GM18951 (cell line): ENCODE measurements around the gene CROCC.
A peak's percentile ranks its signal among the peaks of the same experiment; 100 is the strongest.

Experiments used
- POLR2A ChIP-seq: IDR thresholded peaks from 4 replicates; pipeline ENCODE4 v1.6.1; 2011; ENCODE audit warnings: mild to moderate bottlenecking; ENCODE audit not compliant: insufficient read length, insufficient read depth; ENCODE audit errors: extremely low read depth
- in situ Hi-C: fragments of 300-500 bp; cut with MboI; formaldehyde crosslinking; loops from one replicate; pipeline ENCODE4 v1.12.0; 2022; ENCODE audit warnings: low sequenced_read_pairs, mixed read lengths, inconsistent platforms; ENCODE audit not compliant: unreplicated experiment

Gene CROCC

GRCh38 chr1:16906873-16907272 is 14.9 kb upstream of the CROCC start:
- no peak for TF ChIP-seq POLR2A
- in situ Hi-C loops = loop anchor here (25.0 kb wide), 1 partner anchor 395 kb away; the partner anchor contains the start of gene RNU1-1

GRCh38 chr1:16907870-16908758 is 13.6 kb upstream of the CROCC start:
- in situ Hi-C loops = loop anchor here (25.0 kb wide), 1 partner anchor 396 kb away; the partner anchor contains the start of gene RNU1-1
- TF ChIP-seq POLR2A = no peak

DNA sequence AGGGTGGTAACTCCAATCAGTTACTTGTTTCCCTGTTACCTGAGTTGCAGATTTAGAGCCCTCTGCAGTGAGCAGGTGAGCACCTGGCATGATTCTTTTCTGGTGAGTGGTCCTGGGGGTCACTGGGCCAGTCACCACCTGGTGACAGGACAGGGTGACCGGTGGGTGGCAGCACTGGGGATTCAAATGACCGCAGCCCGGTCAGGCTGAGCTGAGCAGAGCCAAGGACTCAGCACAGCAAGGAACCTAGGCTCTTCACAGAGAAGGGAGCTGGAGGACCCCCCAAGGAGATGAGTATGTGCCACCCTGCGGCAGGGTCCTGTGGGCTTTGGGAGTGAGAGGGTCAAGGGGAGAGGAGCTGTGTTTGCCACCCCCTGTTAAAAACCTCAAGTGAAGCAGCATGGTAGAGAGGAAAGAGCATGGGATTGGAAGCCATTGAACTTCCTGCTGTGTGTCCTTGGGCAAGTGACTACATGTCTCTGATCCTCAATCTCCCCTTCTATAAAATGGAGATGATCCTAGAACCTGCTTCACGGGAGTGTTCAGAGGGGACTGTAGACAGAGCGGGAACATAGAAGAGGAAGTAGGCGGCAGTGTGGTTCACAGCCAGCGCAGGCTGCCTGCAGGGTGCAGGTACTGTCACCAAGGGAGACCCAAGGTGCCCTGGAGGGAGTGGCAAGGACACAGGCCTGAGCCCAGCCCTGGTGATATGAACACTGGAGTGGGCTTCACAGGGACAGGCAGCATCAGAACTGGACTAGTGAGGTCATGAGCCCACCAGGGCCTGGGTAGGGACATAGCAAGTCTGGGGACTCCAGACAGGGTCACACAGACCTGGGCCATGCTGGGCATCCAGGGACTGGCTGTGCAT is 9.6 kb upstream of the CROCC start:
- in situ Hi-C loops = loop anchor here (25.0 kb wide), 1 partner anchor 400 kb away; the partner anchor contains the start of gene RNU1-1

- in situ Hi-C loops = loop anchor here (25.0 kb wide), 1 partner anchor 400 kb away; the partner anchor contains the start of gene RNU1-1
These were observed 9.0 kb upstream of the CROCC start for GRCh38 chr1:16912742-16913141.

- in situ Hi-C loops = loop anchor here (25.0 kb wide), 1 partner anchor 401 kb away; the partner anchor contains the start of gene RNU1-1
- TF ChIP-seq POLR2A = no peak
These were observed 8.4 kb upstream of the CROCC start for GRCh38 chr1:16913181-16913832.

- in situ Hi-C loops = loop anchor here (25.0 kb wide), 1 partner anchor 402 kb away; the partner anchor contains the start of gene RNU1-1
These were observed 7.7 kb upstream of the CROCC start for GRCh38 chr1:16913833-16914662.

GRCh38 chr1:16914928-16915626 is 6.7 kb upstream of the CROCC start:
- in situ Hi-C loops = loop anchor here (25.0 kb wide), 1 partner anchor 403 kb away; the partner anchor contains the start of gene RNU1-1

More at GRCh38 chr1:16913833-16914662, 7.7 kb upstream of the CROCC start:
- peak; percentile 44 for TF ChIP-seq POLR2A

DNA sequence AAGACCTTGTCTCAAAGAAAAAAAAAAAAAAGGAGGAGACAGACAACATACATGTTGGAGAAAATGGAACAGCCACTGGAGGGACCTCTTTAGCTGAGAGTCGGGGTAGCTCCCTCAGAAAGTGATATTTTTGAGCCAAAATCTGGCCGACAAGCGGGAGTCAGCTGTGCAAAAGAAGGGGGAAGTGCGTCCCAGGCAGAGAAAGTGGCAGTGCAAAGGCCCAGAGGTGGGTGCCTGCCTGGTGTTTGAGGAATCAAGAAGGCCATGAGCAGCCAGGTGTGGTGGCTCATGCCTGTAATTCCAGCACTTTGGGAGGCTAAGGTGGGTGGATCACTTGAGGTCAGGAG is 6.1 kb upstream of the CROCC start:
- TF ChIP-seq POLR2A = no peak
- in situ Hi-C loops = loop anchor here (25.0 kb wide), 1 partner anchor 403 kb away; the partner anchor contains the start of gene RNU1-1

DNA sequence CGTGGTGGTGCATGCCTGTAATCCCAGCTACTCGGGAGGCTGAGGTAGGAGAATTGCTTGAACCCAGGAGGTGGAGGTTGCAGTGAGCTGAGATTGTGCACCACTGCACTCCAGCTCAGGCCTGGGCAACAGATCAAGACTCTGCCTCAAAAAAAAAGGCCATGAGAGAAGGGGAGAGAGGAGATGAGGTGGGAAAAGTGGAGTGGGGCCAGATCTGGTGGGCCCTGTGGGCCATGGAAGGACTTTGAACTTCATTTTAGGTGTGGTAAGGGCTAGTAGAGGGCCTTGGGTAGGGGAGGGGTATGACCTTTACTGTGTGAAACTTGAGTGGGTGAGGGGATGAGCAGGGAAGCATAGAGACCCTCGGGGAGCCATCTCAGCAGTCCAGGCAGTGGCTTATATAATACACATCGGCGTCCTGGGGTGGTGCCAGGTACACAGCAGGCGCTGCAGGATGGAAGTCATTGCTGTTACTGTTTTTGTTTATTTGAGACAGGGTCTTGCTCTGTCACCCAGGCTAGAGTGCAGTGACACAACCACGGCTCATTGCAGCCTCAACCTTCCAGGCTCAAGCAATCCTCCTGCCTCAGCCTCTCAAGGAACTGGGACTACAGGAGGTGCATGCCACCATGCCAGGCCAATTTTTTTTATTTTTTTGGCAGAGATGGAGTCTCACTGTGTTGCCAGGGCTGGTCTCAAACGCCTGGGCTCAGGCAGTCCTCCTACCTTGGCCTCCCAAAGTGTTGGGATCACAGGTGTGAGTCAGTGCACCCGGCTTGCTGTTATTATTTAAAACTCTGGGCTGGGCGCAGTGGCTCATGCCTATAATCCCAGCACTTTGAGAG is 5.5 kb upstream of the CROCC start:
- in situ Hi-C loops = loop anchor here (25.0 kb wide), 1 partner anchor 404 kb away; the partner anchor contains the start of gene RNU1-1

DNA sequence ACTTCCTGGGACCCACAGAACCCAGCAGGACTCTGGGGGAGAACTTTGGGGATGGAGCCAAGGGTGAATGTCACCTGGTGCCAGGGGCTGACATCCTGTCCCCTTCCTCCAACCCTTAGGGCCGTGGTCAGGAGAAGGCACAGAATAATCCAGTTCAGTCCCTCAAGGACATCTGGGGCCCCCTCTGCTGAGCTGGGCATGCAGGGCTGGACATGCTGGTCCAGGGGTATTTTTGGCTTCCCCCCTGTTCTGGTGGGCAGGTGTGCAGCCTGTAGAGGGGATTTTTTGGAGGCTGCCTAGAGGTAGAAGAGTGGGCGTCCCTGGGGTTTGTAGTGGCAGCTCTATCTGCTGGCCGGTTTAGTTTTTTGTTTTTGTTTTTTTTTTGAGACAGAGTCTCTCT is 3.4 kb upstream of the CROCC start:
- in situ Hi-C loops = loop anchor here (25.0 kb wide), 1 partner anchor 406 kb away; the partner anchor contains the start of gene RNU1-1
- TF ChIP-seq POLR2A = no peak

DNA sequence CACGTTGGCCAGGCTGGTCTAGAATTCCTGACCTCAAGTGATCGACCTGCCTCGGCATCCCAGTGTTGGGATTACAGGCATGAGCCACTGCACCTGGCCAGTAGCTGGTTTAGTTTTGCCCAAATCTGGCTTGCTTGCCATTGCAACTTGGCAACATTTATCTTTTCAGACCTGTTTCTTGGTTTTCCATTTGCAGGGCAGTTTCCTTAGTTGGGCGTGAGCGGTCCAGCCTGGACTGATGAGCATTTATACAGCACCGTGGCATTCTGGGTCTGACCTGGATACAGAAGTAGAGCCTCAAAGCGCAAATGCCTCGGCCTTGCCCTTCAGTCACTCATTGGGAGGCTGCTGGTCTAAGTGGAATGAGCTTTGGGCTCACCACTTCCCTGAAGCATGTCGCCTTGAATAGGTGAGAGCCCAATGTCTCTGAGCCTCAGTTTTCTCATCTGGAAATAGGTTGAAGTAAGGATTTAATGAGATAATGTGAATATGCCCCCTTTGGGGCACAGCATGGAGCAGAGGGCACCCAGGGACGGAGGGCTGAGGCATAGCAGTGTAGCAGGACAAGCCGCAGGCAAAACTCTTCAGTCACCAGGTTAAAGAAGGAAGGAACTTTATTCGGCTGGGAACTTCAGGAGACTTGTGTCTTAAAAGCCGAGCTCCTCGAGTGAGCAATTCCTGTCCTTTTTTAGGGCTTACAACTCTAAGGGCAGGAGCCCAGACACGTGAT is 2.6 kb upstream of the CROCC start:
- in situ Hi-C loops = loop anchor here (25.0 kb wide), 1 partner anchor 407 kb away; the partner anchor contains the start of gene RNU1-1
